OCI-LY3 (cell line): ENCODE data around the gene HYAL2.

Experiments
- CTCF ChIP-seq: fragments of 200-600, 300-600 bp; sonication (generic); IDR thresholded peaks from 2 replicates; pipeline ENCODE4 v1.5.1; 2014; ENCODE audit warnings: antibody characterized with exemption, low read length, low read depth
- EZH2phosphoT487 ChIP-seq: fragments of 200-600 bp; shearing (Covaris generic); IDR thresholded peaks from 2 replicates; pipeline ENCODE4 v1.6.1; 2018; ENCODE audit warnings: antibody characterized with exemption, mixed run types, low read depth

- TF ChIP-seq CTCF (no peak), EZH2phosphoT487 (no peak)
Observed at GRCh38 chr3:50276762-50277101, 45.8 kb downstream of the HYAL2 start.
